GM23338 (cell line): Measurements from ENCODE around the gene PDC. TPM values are rescaled to one million over a fixed set of nuclear protein-coding genes. Genes with fewer than 3 reads are reported as not detected.
"Not testable (repeated sequence)": the region's sequence is repeated elsewhere in the genome, so short reads cannot be mapped to it uniquely, and the experiment has no call there.

Experiments
- ATAC-seq: fragments of 200-7000 bp; cut with Tn5 transposase; 3 replicates; pipeline ENCODE4 v1.9.1; 2020
- DNase-seq: peaks from one replicate; pipeline ENCODE4 v3.0.0-alpha.2; 2015; ENCODE audit warnings: low spot score
- H2AFZ ChIP-seq: fragments of 200-600 bp; sonication (generic); 2 replicates; pipeline ENCODE4 v1.8.0; 2016; ENCODE audit warnings: antibody characterized with exemption, mild to moderate bottlenecking, moderate library complexity
- H3F3A ChIP-seq: fragments of 200-600 bp; sonication (generic); replicated peaks from 2 replicates; pipeline ENCODE4 v1.8.0; 2017; ENCODE audit warnings: antibody characterized with exemption, mixed run types, low read depth
- H3K27ac ChIP-seq: fragments of 200-600 bp; sonication (generic); 2 replicates; pipeline ENCODE4 v1.6.1; 2016; ENCODE audit warnings: low read depth
- H3K27me3 ChIP-seq: fragments of 200-600 bp; sonication (generic); 2 replicates; pipeline ENCODE4 v1.8.0; 2016; ENCODE audit warnings: mild to moderate bottlenecking, mixed run types, moderate library complexity; ENCODE audit not compliant: insufficient read depth
- H3K36me3 ChIP-seq: fragments of 200-600 bp; sonication (generic); 2 replicates; pipeline ENCODE4 v1.8.0; 2016; ENCODE audit warnings: mild to moderate bottlenecking; ENCODE audit not compliant: insufficient read depth
- H3K4me1 ChIP-seq: fragments of 200-600 bp; sonication (generic); 2 replicates; pipeline ENCODE4 v1.8.0; 2016; ENCODE audit warnings: mild to moderate bottlenecking, moderate library complexity; ENCODE audit not compliant: insufficient read depth
- H3K4me2 ChIP-seq: fragments of 200-600 bp; sonication (generic); 2 replicates; pipeline ENCODE4 v1.7.1; 2017; ENCODE audit warnings: mixed run types
- H3K4me3 ChIP-seq: fragments of 200-600 bp; sonication (generic); 2 replicates; pipeline ENCODE4 v1.6.1; 2016; ENCODE audit warnings: mixed run types
- H3K79me2 ChIP-seq: fragments of 200-600 bp; sonication (generic); replicated peaks from 2 replicates; pipeline ENCODE4 v1.8.0; 2017; ENCODE audit warnings: mild to moderate bottlenecking; ENCODE audit not compliant: insufficient read depth
- H3K9me2 ChIP-seq: fragments of 200-600 bp; sonication (generic); 2 replicates; pipeline ENCODE4 v1.8.0; 2017; ENCODE audit not compliant: insufficient read depth
- H4K20me1 ChIP-seq: fragments of 200-600 bp; sonication (generic); replicated peaks from 2 replicates; pipeline ENCODE4 v1.8.0; 2017; ENCODE audit warnings: mild to moderate bottlenecking; ENCODE audit not compliant: insufficient read depth
- H3K27ac Mint-ChIP-seq: 2 replicates; pipeline ENCODE4 v1.8.0; 2020; ENCODE audit warnings: inconsistent platforms, mild to moderate bottlenecking, moderate library complexity, mixed read lengths
- H3K27me3 Mint-ChIP-seq: 3 replicates; pipeline ENCODE4 v1.8.0; 2022; ENCODE audit warnings: low read depth, mild to moderate bottlenecking, moderate library complexity, mixed read lengths, inconsistent platforms; ENCODE audit not compliant: insufficient read depth, poor library complexity
- H3K36me3 Mint-ChIP-seq: 3 replicates; pipeline ENCODE4 v1.8.0; 2021; ENCODE audit warnings: low read depth, mild to moderate bottlenecking, inconsistent platforms, moderate library complexity, mixed read lengths
- H3K4me1 Mint-ChIP-seq: 3 replicates; pipeline ENCODE4 v1.8.0; 2020; ENCODE audit warnings: mild to moderate bottlenecking, inconsistent platforms, mixed read lengths
- H3K4me3 Mint-ChIP-seq: 3 replicates; pipeline ENCODE4 v1.8.0; 2021; ENCODE audit warnings: moderate library complexity, mild to moderate bottlenecking, inconsistent platforms, mixed read lengths
- H3K9me3 Mint-ChIP-seq: 3 replicates; pipeline ENCODE4 v1.8.0; 2020; ENCODE audit warnings: moderate library complexity, mild to moderate bottlenecking, inconsistent platforms, mixed read lengths
- CREB1 ChIP-seq: fragments of 250-450 bp; sonication (Bioruptor Pico); IDR thresholded peaks from 2 replicates; pipeline ENCODE4 v1.5.0; 2020; ENCODE audit warnings: low read depth, mild to moderate bottlenecking, moderate library complexity
- EZH2 ChIP-seq: fragments of 200-600 bp; sonication (generic); IDR thresholded peaks from one replicate; pipeline ENCODE4 v1.8.0; 2017; ENCODE audit warnings: antibody characterized with exemption, mild to moderate bottlenecking, low read depth; ENCODE audit not compliant: unreplicated experiment
- EZH2phosphoT487 ChIP-seq: fragments of 200-600 bp; sonication (generic); IDR thresholded peaks from one replicate; pipeline ENCODE4 v1.8.1; 2018; ENCODE audit warnings: antibody characterized with exemption; ENCODE audit not compliant: unreplicated experiment
- JUNB ChIP-seq: IDR thresholded peaks from one replicate; pipeline ENCODE4 v1.6.1; 2016; ENCODE audit warnings: antibody characterized with exemption; ENCODE audit not compliant: unreplicated experiment
- NANOG ChIP-seq: IDR thresholded peaks from 2 replicates; pipeline ENCODE4 v1.6.1; 2016; ENCODE audit warnings: antibody characterized with exemption, borderline replicate concordance
- POLR2AphosphoS5 ChIP-seq: IDR thresholded peaks from 2 replicates; pipeline ENCODE4 v1.6.1; 2016; ENCODE audit warnings: antibody characterized with exemption, low read depth
- STAT1 ChIP-seq: IDR thresholded peaks from one replicate; pipeline ENCODE4 v1.6.1; 2016; ENCODE audit warnings: antibody characterized with exemption; ENCODE audit not compliant: unreplicated experiment
- ZNF331 ChIP-seq: fragments of 250-450 bp; sonication (Bioruptor Pico); IDR thresholded peaks from 2 replicates; pipeline ENCODE4 v1.5.0; 2020; ENCODE audit warnings: low read depth, mild to moderate bottlenecking, moderate library complexity
- polyA plus RNA-seq: library from polyadenylated mRNA; unstranded; fragments of >200 nt; fragmentation: Nextera tagmentation; extraction: Ambion mirVana; gene quantifications from 2 replicates; pipeline ENCODE4 v1.2.1, GENCODE V29; 2016
- total RNA-seq: library from RNA; depleted of rRNA; stranded (reverse); fragments of >200 nt; shearing (Covaris generic); gene quantifications from 2 replicates; pipeline ENCODE4 v1.2.3, GENCODE V29; 2014
- TF ChIP-seq, protein P1 (sequence below): fragments of 250-450 bp; sonication (Bioruptor Pico); IDR thresholded peaks from 2 replicates; pipeline ENCODE4 v1.5.0; 2020; ENCODE audit warnings: mild to moderate bottlenecking, moderate library complexity
- TF ChIP-seq, protein P2 (sequence below): IDR thresholded peaks from one replicate; pipeline ENCODE4 v1.6.1; 2018; ENCODE audit warnings: antibody characterized with exemption; ENCODE audit not compliant: unreplicated experiment

Gene PDC
- total and polyA plus RNA-seq, 2 experiments from 2014 or later: not detected

DNA sequence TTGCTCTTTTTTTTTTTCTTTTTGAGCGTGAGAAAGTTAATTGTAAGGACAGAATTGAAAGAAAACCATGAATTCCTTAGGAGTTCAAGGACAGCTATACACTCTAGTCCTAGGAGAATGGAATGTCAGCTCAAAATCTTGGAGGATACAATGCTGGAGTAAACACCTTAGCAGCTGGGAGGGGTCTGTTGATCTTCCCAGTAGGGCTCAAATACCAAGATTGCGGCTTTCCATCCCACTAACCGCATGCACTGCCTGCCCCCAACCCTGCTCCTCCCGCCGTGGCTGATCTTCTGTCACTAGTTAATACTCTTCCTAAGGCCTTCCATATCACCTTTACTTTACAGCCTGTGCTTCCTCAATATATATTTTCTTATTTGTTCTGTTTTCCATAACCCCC is 2.6 kb upstream of the PDC start (continued):
- TF ChIP-seq, protein P1, sequence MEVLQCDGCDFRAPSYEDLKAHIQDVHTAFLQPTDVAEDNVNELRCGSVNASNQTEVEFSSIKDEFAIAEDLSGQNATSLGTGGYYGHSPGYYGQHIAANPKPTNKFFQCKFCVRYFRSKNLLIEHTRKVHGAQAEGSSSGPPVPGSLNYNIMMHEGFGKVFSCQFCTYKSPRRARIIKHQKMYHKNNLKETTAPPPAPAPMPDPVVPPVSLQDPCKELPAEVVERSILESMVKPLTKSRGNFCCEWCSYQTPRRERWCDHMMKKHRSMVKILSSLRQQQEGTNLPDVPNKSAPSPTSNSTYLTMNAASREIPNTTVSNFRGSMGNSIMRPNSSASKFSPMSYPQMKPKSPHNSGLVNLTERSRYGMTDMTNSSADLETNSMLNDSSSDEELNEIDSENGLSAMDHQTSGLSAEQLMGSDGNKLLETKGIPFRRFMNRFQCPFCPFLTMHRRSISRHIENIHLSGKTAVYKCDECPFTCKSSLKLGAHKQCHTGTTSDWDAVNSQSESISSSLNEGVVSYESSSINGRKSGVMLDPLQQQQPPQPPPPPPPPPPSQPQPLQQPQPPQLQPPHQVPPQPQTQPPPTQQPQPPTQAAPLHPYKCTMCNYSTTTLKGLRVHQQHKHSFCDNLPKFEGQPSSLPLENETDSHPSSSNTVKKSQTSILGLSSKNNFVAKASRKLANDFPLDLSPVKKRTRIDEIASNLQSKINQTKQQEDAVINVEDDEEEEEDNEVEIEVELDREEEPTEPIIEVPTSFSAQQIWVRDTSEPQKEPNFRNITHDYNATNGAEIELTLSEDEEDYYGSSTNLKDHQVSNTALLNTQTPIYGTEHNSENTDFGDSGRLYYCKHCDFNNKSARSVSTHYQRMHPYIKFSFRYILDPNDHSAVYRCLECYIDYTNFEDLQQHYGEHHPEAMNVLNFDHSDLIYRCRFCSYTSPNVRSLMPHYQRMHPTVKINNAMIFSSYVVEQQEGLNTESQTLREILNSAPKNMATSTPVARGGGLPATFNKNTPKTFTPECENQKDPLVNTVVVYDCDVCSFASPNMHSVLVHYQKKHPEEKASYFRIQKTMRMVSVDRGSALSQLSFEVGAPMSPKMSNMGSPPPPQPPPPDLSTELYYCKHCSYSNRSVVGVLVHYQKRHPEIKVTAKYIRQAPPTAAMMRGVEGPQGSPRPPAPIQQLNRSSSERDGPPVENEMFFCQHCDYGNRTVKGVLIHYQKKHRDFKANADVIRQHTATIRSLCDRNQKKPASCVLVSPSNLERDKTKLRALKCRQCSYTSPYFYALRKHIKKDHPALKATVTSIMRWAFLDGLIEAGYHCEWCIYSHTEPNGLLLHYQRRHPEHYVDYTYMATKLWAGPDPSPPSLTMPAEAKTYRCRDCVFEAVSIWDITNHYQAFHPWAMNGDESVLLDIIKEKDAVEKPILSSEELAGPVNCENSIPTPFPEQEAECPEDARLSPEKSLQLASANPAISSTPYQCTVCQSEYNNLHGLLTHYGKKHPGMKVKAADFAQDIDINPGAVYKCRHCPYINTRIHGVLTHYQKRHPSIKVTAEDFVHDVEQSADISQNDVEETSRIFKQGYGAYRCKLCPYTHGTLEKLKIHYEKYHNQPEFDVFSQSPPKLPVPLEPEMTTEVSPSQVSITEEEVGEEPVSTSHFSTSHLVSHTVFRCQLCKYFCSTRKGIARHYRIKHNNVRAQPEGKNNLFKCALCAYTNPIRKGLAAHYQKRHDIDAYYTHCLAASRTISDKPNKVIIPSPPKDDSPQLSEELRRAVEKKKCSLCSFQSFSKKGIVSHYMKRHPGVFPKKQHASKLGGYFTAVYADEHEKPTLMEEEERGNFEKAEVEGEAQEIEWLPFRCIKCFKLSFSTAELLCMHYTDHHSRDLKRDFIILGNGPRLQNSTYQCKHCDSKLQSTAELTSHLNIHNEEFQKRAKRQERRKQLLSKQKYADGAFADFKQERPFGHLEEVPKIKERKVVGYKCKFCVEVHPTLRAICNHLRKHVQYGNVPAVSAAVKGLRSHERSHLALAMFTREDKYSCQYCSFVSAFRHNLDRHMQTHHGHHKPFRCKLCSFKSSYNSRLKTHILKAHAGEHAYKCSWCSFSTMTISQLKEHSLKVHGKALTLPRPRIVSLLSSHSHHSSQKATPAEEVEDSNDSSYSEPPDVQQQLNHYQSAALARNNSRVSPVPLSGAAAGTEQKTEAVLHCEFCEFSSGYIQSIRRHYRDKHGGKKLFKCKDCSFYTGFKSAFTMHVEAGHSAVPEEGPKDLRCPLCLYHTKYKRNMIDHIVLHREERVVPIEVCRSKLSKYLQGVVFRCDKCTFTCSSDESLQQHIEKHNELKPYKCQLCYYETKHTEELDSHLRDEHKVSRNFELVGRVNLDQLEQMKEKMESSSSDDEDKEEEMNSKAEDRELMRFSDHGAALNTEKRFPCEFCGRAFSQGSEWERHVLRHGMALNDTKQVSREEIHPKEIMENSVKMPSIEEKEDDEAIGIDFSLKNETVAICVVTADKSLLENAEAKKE (CRISPR knock-in tag): no peak
- TF ChIP-seq EZH2phosphoT487: no peak
- no peak for TF ChIP-seq NANOG
- TF ChIP-seq CREB1 (CRISPR knock-in tag): no peak
- TF ChIP-seq EZH2: no peak
- TF ChIP-seq JUNB: no peak
- no peak for TF ChIP-seq STAT1
- no peak for TF ChIP-seq POLR2AphosphoS5
- TF ChIP-seq, protein P2, sequence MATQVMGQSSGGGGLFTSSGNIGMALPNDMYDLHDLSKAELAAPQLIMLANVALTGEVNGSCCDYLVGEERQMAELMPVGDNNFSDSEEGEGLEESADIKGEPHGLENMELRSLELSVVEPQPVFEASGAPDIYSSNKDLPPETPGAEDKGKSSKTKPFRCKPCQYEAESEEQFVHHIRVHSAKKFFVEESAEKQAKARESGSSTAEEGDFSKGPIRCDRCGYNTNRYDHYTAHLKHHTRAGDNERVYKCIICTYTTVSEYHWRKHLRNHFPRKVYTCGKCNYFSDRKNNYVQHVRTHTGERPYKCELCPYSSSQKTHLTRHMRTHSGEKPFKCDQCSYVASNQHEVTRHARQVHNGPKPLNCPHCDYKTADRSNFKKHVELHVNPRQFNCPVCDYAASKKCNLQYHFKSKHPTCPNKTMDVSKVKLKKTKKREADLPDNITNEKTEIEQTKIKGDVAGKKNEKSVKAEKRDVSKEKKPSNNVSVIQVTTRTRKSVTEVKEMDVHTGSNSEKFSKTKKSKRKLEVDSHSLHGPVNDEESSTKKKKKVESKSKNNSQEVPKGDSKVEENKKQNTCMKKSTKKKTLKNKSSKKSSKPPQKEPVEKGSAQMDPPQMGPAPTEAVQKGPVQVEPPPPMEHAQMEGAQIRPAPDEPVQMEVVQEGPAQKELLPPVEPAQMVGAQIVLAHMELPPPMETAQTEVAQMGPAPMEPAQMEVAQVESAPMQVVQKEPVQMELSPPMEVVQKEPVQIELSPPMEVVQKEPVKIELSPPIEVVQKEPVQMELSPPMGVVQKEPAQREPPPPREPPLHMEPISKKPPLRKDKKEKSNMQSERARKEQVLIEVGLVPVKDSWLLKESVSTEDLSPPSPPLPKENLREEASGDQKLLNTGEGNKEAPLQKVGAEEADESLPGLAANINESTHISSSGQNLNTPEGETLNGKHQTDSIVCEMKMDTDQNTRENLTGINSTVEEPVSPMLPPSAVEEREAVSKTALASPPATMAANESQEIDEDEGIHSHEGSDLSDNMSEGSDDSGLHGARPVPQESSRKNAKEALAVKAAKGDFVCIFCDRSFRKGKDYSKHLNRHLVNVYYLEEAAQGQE: no peak
- TF ChIP-seq ZNF331: no peak

DNA sequence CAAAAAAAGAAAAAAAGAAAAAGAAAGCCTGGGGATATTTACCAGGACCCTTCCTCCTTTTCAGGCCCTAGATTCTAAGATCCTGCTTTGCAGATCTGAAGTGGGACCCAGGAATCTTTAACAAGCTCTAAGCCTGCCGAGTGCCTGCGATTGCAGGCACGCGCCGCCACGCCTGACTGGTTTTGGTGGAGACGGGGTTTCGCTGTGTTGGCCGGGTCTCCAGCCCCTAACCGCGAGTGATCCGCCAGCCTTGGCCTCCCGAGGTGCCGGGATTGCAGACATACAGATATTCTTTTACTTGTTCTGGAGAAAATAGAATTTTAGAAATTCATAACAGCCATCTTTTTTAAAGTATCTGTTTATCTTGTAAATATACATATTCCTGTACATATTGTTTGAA is 1.8 kb downstream of the PDC start:
- not testable (repeated sequence) for H3K9me3 Mint-ChIP-seq, H3K4me2 ChIP-seq, H3K9me2 ChIP-seq, ATAC-seq, H3F3A ChIP-seq, H3K27me3 ChIP-seq, H3K27ac Mint-ChIP-seq, H3K36me3 Mint-ChIP-seq, DNase-seq, H3K27me3 Mint-ChIP-seq, H2AFZ ChIP-seq, H3K4me3 Mint-ChIP-seq, H3K27ac ChIP-seq, H3K4me3 ChIP-seq, H3K4me1 ChIP-seq, H3K79me2 ChIP-seq, H3K4me1 Mint-ChIP-seq, H4K20me1 ChIP-seq, H3K36me3 ChIP-seq
